ENCODE data around the gene NAA20.

Gene NAA20

DNA sequence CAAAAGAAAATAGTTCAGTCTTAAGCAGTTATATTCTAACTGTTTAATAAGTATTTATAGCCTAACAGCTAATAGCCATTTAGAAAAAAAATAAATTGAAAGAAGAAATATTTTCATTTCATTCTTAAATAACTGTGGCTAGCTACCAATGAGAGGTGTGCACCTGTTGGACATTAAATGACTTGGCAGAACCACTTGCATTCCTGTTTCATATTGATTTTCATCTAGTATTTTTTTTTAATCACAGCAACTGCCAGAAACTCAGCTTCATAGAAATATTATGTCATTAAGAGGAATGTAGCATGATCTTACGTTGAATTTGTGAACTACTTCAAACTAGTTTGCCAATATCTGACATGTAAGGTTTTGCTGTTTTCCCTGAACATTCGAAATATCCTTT, 10.1 kb downstream of the NAA20 start:
- Histone ChIP-seq H3K79me2 (ENCODE audit: insufficient read depth, low read depth) (peaks cover 61% of the 10 kb centered on the region), H3K4me1 (ENCODE audit: low read depth, poor library complexity, severe bottlenecking) (peaks cover 24% of the 10 kb centered on the region), H2AFZ (ENCODE audit: low read depth) (no peak overlapping the region), H3K27ac (no peak overlapping the region), H3K4me3 (IDR thresholded peaks at IDR 0.05; ENCODE audit: insufficient read depth, low read depth, low read length) (no peak overlapping the region), H4K20me1 (ENCODE audit: insufficient read depth) (no peaks in the 10 kb centered on the region), H3K36me3 (ENCODE audit: insufficient read depth) (no peaks in the 10 kb centered on the region), H3K27me3 (ENCODE audit: insufficient read depth, low read depth) (no peaks in the 10 kb centered on the region), H3K4me2 (no peak overlapping the region), H3K9ac (no peak overlapping the region)
- TF ChIP-seq, protein P1, sequence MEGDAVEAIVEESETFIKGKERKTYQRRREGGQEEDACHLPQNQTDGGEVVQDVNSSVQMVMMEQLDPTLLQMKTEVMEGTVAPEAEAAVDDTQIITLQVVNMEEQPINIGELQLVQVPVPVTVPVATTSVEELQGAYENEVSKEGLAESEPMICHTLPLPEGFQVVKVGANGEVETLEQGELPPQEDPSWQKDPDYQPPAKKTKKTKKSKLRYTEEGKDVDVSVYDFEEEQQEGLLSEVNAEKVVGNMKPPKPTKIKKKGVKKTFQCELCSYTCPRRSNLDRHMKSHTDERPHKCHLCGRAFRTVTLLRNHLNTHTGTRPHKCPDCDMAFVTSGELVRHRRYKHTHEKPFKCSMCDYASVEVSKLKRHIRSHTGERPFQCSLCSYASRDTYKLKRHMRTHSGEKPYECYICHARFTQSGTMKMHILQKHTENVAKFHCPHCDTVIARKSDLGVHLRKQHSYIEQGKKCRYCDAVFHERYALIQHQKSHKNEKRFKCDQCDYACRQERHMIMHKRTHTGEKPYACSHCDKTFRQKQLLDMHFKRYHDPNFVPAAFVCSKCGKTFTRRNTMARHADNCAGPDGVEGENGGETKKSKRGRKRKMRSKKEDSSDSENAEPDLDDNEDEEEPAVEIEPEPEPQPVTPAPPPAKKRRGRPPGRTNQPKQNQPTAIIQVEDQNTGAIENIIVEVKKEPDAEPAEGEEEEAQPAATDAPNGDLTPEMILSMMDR (conservative IDR thresholded peaks at IDR 0.05; ENCODE audit: low read depth, low read length), result no peak

DNA sequence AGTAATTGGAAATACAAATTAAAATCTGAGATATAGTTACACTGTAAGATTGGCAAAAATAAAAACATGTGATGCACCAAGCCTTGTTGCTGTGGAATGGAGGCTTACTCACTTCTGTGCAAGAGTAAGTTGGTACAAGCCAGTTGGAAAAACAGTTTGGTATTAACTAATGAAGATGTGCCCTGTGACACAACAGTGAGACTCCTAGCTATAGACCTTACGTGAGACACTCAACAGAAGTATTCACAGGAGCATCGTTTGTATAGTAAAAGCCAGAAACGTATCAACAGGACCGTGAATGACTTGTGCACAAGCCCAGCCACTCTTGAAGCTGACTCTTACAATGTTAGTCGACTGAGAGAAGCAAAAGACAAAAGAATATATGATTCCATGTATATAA, 14.6 kb downstream of the NAA20 start:
- Histone ChIP-seq H3K36me3 (ENCODE audit: insufficient read depth) (0 out of 2 replicates have a peak, but pooled peaks cover 5% of the 10 kb centered on the region), H2AFZ (ENCODE audit: low read depth) (no peak overlapping the region), H3K9ac (no peak overlapping the region), H4K20me1 (ENCODE audit: insufficient read depth) (no peaks in the 10 kb centered on the region), H3K4me3 (IDR thresholded peaks at IDR 0.05; ENCODE audit: insufficient read depth, low read depth, low read length) (no peak overlapping the region), H3K27ac (no peak overlapping the region), H3K27me3 (ENCODE audit: insufficient read depth, low read depth) (no peaks in the 10 kb centered on the region), H3K4me2 (no peak overlapping the region), H3K4me1 (ENCODE audit: low read depth, poor library complexity, severe bottlenecking) (peaks cover 6% of the 10 kb centered on the region), H3K79me2 (ENCODE audit: insufficient read depth, low read depth) (peaks cover 17% of the 10 kb centered on the region; the same call in 1 of the 2 replicates)
- TF ChIP-seq, protein P1 (conservative IDR thresholded peaks at IDR 0.05; ENCODE audit: low read depth, low read length), result no peak

DNA sequence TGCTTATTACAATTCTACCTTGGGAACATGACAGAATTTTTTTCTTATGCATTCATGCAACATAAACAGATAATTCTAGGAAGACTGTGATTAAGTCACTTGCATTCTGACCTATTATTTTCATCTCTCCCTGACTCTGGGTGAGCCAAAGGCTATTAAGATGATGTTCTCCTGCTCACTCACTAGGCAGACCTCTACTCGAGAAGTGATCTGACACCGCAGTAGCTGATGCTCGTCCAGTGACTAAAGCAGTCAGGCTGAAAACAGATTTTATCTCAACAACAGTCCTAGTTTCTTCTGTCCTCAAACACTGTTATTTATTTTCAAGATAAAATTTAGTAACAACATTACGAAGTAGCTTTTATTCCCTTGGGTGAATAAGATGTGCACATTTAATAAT, 17.3 kb downstream of the NAA20 start:
- H3K79me2 ChIP-seq (ENCODE audit: insufficient read depth, low read depth), result no peaks in the 10 kb centered on the region
- no peak overlapping the region for H3K4me2 ChIP-seq
- no peaks in the 10 kb centered on the region for H3K27me3 ChIP-seq (ENCODE audit: insufficient read depth, low read depth)
- H2AFZ ChIP-seq (ENCODE audit: low read depth), result no peak overlapping the region
- no peak overlapping the region for H3K27ac ChIP-seq
- peaks cover 6% of the 10 kb centered on the region for H3K4me1 ChIP-seq (ENCODE audit: low read depth, poor library complexity, severe bottlenecking)
- TF ChIP-seq, protein P1 (conservative IDR thresholded peaks at IDR 0.05; ENCODE audit: low read depth, low read length), result no peak
- H4K20me1 ChIP-seq (ENCODE audit: insufficient read depth), result no peaks in the 10 kb centered on the region
- H3K36me3 ChIP-seq (ENCODE audit: insufficient read depth), result 0 out of 2 replicates have a peak, but pooled peaks cover 5% of the 10 kb centered on the region
- H3K4me3 ChIP-seq (IDR thresholded peaks at IDR 0.05; ENCODE audit: insufficient read depth, low read depth, low read length), result no peak overlapping the region
- no peak overlapping the region for H3K9ac ChIP-seq

DNA sequence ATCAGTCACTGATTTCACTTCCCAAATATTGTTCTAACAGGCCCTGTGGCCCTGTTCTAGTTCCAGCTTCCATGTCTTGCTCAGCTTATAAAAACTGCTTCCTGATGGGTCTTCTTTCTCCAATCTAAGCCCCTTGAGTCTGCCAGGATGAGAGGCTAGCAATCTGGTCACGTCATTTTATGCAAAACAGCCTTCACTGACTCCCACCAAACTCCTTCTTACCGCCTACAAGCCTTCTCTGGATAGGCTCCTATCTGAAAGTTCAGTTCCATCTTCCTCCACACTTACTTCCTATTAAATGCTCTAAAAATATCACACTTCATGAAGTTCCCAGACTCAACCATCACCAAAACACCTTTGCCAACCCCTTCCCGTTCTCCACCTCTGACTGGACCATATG, 19.6 kb downstream of the NAA20 start:
- no peak overlapping the region for H3K4me3 ChIP-seq (IDR thresholded peaks at IDR 0.05; ENCODE audit: insufficient read depth, low read depth, low read length)
- no peak overlapping the region for H2AFZ ChIP-seq (ENCODE audit: low read depth)
- 0 out of 2 replicates have a peak, but pooled peaks cover 5% of the 10 kb centered on the region for H3K36me3 ChIP-seq (ENCODE audit: insufficient read depth)
- H3K4me1 ChIP-seq (ENCODE audit: low read depth, poor library complexity, severe bottlenecking), result no peaks in the 10 kb centered on the region
- H3K79me2 ChIP-seq (ENCODE audit: insufficient read depth, low read depth), result no peaks in the 10 kb centered on the region
- no peaks in the 10 kb centered on the region for H4K20me1 ChIP-seq (ENCODE audit: insufficient read depth)
- no peak overlapping the region for H3K4me2 ChIP-seq
- no peaks in the 10 kb centered on the region for H3K27me3 ChIP-seq (ENCODE audit: insufficient read depth, low read depth)
- no peak overlapping the region for H3K27ac ChIP-seq
- TF ChIP-seq, protein P1 (conservative IDR thresholded peaks at IDR 0.05; ENCODE audit: low read depth, low read length), result no peak
- H3K9ac ChIP-seq, result no peak overlapping the region

Measured in KMS-11 (cell line).